ENCODE results near the gene TRPM8.

- TF ChIP-seq CTCF (IDR thresholded peaks at IDR 0.05) = no peak
- no peak for TF ChIP-seq POLR2A (IDR thresholded peaks at IDR 0.05)
Observed at GRCh38 chr2:234006501-234006900, 89.3 kb downstream of the TRPM8 start.
